Hepatocyte (in vitro differentiated cells): ENCODE measurements around the gene PAXIP1.
"Not testable (repeated sequence)": the region's sequence is repeated elsewhere in the genome, so short reads cannot be mapped to it uniquely, and the experiment has no call there.

Experiments
- CTCF ChIP-seq: fragments of 200-600 bp; sonication (generic); IDR thresholded peaks from 2 replicates; pipeline ENCODE4 v1.5.1; 2016; ENCODE audit warnings: antibody characterized with exemption, mild to moderate bottlenecking; ENCODE audit not compliant: poor library complexity
- EZH2 ChIP-seq: fragments of 200-600 bp; sonication (generic); IDR thresholded peaks from 2 replicates; pipeline ENCODE4 v1.6.1; 2016; ENCODE audit warnings: antibody characterized with exemption, mild to moderate bottlenecking, borderline replicate concordance

GRCh38 chr7:154922472-154922871 lies 80.5 kb downstream of the PAXIP1 start:
- not testable (repeated sequence) for TF ChIP-seq CTCF, EZH2
